WTC11 (cell line): ENCODE results near the gene CGN. TPM values are rescaled to one million over a fixed set of nuclear protein-coding genes. Genes with fewer than 3 reads are reported as not detected.
A peak's percentile ranks its signal among the peaks of the same experiment; 100 is the strongest.

ENCODE experiments used
- ATAC-seq: fragments of 200-7000 bp; cut with Tn5 transposase; 2 replicates; pipeline ENCODE4 v1.10.0; 2021; ENCODE audit warnings: mild to moderate bottlenecking, moderate library complexity
- CTCF ChIA-PET: fragments of 300-600 bp; sonication (Branson Sonifier 250); formaldehyde crosslinking; loops from one replicate; lab custom pipeline; 2021; ENCODE audit warnings: antibody characterized with exemption; lab: Charles Lee
- POLR2A ChIA-PET: fragments of 350-600 bp; sonication (Branson Sonifier 250); formaldehyde crosslinking; loops from one replicate; lab custom pipeline; 2021; ENCODE audit warnings: antibody characterized with exemption; lab: Charles Lee
- DNase-seq: peaks from one replicate; pipeline ENCODE4 v3.0.0; 2021; ENCODE audit warnings: low spot score
- H3K27ac Mint-ChIP-seq: 2 replicates; pipeline ENCODE4 v1.8.0; 2021; ENCODE audit warnings: mixed read lengths
- H3K27me3 Mint-ChIP-seq: 2 replicates; pipeline ENCODE4 v1.8.0; 2021; ENCODE audit warnings: low read depth, mild to moderate bottlenecking, moderate library complexity, mixed read lengths
- H3K36me3 Mint-ChIP-seq: 2 replicates; pipeline ENCODE4 v1.8.0; 2021; ENCODE audit warnings: mixed read lengths
- H3K4me1 Mint-ChIP-seq: 2 replicates; pipeline ENCODE4 v1.8.0; 2022; ENCODE audit warnings: mixed read lengths
- H3K4me3 Mint-ChIP-seq: 2 replicates; pipeline ENCODE4 v1.8.0; 2021; ENCODE audit warnings: mild to moderate bottlenecking, moderate library complexity, mixed read lengths
- H3K9me3 Mint-ChIP-seq: 2 replicates; pipeline ENCODE4 v1.8.0; 2021; ENCODE audit warnings: mixed read lengths
- FOXJ3 ChIP-seq: sonication (generic); formaldehyde crosslinking; IDR thresholded peaks from 2 replicates; pipeline ENCODE4 v1.9.0; 2021; ENCODE audit warnings: missing genetic modification reagents, mild to moderate bottlenecking, borderline replicate concordance
- GABPB1 ChIP-seq: sonication (generic); formaldehyde crosslinking; IDR thresholded peaks from 2 replicates; pipeline ENCODE4 v1.8.1; 2023; ENCODE audit warnings: mild to moderate bottlenecking, missing genetic modification reagents
- GRHL2 ChIP-seq: fragments of 250-450 bp; sonication (Bioruptor Pico); IDR thresholded peaks from 2 replicates; pipeline ENCODE4 v1.8.0; 2022; ENCODE audit warnings: mild to moderate bottlenecking, moderate library complexity; ENCODE audit not compliant: insufficient replicate concordance, severe bottlenecking
- IRF2 ChIP-seq: sonication (generic); formaldehyde crosslinking; IDR thresholded peaks from 2 replicates; pipeline ENCODE4 v1.8.0; 2022; ENCODE audit warnings: low read depth, missing genetic modification reagents, borderline replicate concordance
- PRRX2 ChIP-seq: fragments of 250-450 bp; sonication (Bioruptor Pico); IDR thresholded peaks from 2 replicates; pipeline ENCODE4 v1.8.0; 2021; ENCODE audit warnings: mild to moderate bottlenecking
- RELA ChIP-seq: sonication (generic); formaldehyde crosslinking; IDR thresholded peaks from 2 replicates; pipeline ENCODE4 v1.8.1; 2022; ENCODE audit warnings: missing genetic modification reagents, mild to moderate bottlenecking, borderline replicate concordance
- total RNA-seq: library from RNA; stranded (reverse); gene quantifications from 3 replicates; pipeline ENCODE4 v1.2.3, GENCODE V29; 2021
- TF ChIP-seq, protein P1 (sequence below): sonication (generic); formaldehyde crosslinking; IDR thresholded peaks from 2 replicates; pipeline ENCODE4 v1.8.1; 2023; ENCODE audit warnings: mild to moderate bottlenecking, missing genetic modification reagents, moderate library complexity
- TF ChIP-seq, protein P2 (sequence below): sonication (generic); formaldehyde crosslinking; conservative IDR thresholded peaks from 2 replicates; pipeline ENCODE4 v1.8.1; 2023; ENCODE audit warnings: mild to moderate bottlenecking, low read depth, missing genetic modification reagents, moderate library complexity
- TF ChIP-seq, protein P3 (sequence below): sonication (generic); formaldehyde crosslinking; IDR thresholded peaks from 2 replicates; pipeline ENCODE4 v1.8.1; 2022; ENCODE audit warnings: low read depth, mild to moderate bottlenecking, moderate library complexity, missing genetic modification reagents, borderline replicate concordance
- TF ChIP-seq, protein P4 (sequence below): sonication (generic); formaldehyde crosslinking; IDR thresholded peaks from 2 replicates; pipeline ENCODE4 v1.8.1; 2023; ENCODE audit warnings: mild to moderate bottlenecking, moderate library complexity, missing genetic modification reagents
- TF ChIP-seq, protein P5 (sequence below): fragments of 250-450 bp; sonication (Bioruptor Pico); IDR thresholded peaks from 2 replicates; pipeline ENCODE4 v2.1.2; 2022; ENCODE audit warnings: mild to moderate bottlenecking, moderate library complexity
- TF ChIP-seq, protein P6 (sequence below): sonication (generic); formaldehyde crosslinking; IDR thresholded peaks from 2 replicates; pipeline ENCODE4 v1.8.0; 2022; ENCODE audit warnings: mild to moderate bottlenecking, missing genetic modification reagents
- TF ChIP-seq, protein P7 (sequence below): sonication (generic); formaldehyde crosslinking; IDR thresholded peaks from 2 replicates; pipeline ENCODE4 v1.8.1; 2023; ENCODE audit warnings: mild to moderate bottlenecking, missing genetic modification reagents

Gene CGN
- total RNA-seq, 1 experiment from 2014 or later = 68.7 TPM

DNA sequence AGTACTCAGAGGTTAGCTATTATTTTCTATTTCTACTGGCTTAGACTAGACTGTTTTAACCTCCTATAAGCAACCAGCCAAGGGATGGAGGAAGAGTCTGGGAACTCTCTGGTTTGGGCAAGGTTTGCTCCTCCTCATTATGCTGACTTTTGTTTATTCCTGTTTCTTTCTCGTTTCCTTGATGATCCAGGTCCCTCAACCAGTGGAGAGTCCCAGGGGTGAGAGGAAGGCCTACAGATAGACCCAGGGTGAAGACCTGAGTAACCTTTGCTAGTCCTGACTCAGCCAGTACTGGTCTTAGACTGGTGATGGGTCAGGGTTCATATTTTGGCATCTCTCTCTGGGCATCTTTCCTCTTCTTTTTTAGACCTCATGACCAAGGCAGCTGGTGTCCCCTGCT, 34.4 kb downstream of the CGN start:
- peaks cover 3% of the 10 kb centered on the region; the same call in 1 of the 2 replicates for H3K27me3 Mint-ChIP-seq
- no peak overlapping the region for H3K4me3 Mint-ChIP-seq
- H3K9me3 Mint-ChIP-seq = no peaks in the 10 kb centered on the region
- peaks cover 25% of the 10 kb centered on the region for H3K4me1 Mint-ChIP-seq
- no peak for DNase-seq
- ChIA-PET CTCF (no interaction called here), POLR2A (interaction anchor here (0.7 kb wide), 2 partner anchors 33 to 60 kb away, joined by 3 read pairs; no protein-coding TSS in a partner anchor)
- no peak for ATAC-seq
- no peak for TF ChIP-seq GRHL2 (CRISPR knock-in tag)
- no peak for TF ChIP-seq IRF2 (CRISPR knock-in tag)
- TF ChIP-seq, protein P1, sequence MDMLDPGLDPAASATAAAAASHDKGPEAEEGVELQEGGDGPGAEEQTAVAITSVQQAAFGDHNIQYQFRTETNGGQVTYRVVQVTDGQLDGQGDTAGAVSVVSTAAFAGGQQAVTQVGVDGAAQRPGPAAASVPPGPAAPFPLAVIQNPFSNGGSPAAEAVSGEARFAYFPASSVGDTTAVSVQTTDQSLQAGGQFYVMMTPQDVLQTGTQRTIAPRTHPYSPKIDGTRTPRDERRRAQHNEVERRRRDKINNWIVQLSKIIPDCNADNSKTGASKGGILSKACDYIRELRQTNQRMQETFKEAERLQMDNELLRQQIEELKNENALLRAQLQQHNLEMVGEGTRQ (CRISPR knock-in tag) = no peak
- TF ChIP-seq, protein P2, sequence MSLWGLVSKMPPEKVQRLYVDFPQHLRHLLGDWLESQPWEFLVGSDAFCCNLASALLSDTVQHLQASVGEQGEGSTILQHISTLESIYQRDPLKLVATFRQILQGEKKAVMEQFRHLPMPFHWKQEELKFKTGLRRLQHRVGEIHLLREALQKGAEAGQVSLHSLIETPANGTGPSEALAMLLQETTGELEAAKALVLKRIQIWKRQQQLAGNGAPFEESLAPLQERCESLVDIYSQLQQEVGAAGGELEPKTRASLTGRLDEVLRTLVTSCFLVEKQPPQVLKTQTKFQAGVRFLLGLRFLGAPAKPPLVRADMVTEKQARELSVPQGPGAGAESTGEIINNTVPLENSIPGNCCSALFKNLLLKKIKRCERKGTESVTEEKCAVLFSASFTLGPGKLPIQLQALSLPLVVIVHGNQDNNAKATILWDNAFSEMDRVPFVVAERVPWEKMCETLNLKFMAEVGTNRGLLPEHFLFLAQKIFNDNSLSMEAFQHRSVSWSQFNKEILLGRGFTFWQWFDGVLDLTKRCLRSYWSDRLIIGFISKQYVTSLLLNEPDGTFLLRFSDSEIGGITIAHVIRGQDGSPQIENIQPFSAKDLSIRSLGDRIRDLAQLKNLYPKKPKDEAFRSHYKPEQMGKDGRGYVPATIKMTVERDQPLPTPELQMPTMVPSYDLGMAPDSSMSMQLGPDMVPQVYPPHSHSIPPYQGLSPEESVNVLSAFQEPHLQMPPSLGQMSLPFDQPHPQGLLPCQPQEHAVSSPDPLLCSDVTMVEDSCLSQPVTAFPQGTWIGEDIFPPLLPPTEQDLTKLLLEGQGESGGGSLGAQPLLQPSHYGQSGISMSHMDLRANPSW (CRISPR knock-in tag) = no peak
- TF ChIP-seq, protein P3, sequence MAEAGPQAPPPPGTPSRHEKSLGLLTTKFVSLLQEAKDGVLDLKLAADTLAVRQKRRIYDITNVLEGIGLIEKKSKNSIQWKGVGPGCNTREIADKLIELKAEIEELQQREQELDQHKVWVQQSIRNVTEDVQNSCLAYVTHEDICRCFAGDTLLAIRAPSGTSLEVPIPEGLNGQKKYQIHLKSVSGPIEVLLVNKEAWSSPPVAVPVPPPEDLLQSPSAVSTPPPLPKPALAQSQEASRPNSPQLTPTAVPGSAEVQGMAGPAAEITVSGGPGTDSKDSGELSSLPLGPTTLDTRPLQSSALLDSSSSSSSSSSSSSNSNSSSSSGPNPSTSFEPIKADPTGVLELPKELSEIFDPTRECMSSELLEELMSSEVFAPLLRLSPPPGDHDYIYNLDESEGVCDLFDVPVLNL (CRISPR knock-in tag) = no peak
- TF ChIP-seq RELA = no peak
- TF ChIP-seq, protein P4, sequence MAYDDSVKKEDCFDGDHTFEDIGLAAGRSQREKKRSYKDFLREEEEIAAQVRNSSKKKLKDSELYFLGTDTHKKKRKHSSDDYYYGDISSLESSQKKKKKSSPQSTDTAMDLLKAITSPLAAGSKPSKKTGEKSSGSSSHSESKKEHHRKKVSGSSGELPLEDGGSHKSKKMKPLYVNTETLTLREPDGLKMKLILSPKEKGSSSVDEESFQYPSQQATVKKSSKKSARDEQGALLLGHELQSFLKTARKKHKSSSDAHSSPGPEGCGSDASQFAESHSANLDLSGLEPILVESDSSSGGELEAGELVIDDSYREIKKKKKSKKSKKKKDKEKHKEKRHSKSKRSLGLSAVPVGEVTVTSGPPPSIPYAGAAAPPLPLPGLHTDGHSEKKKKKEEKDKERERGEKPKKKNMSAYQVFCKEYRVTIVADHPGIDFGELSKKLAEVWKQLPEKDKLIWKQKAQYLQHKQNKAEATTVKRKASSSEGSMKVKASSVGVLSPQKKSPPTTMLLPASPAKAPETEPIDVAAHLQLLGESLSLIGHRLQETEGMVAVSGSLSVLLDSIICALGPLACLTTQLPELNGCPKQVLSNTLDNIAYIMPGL (CRISPR knock-in tag) = no peak
- TF ChIP-seq, protein P5, sequence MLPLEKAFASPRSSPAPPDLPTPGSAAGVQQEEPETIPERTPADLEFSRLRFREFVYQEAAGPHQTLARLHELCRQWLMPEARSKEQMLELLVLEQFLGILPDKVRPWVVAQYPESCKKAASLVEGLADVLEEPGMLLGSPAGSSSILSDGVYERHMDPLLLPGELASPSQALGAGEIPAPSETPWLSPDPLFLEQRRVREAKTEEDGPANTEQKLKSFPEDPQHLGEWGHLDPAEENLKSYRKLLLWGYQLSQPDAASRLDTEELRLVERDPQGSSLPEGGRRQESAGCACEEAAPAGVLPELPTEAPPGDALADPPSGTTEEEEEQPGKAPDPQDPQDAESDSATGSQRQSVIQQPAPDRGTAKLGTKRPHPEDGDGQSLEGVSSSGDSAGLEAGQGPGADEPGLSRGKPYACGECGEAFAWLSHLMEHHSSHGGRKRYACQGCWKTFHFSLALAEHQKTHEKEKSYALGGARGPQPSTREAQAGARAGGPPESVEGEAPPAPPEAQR = no peak
- TF ChIP-seq, protein P6, sequence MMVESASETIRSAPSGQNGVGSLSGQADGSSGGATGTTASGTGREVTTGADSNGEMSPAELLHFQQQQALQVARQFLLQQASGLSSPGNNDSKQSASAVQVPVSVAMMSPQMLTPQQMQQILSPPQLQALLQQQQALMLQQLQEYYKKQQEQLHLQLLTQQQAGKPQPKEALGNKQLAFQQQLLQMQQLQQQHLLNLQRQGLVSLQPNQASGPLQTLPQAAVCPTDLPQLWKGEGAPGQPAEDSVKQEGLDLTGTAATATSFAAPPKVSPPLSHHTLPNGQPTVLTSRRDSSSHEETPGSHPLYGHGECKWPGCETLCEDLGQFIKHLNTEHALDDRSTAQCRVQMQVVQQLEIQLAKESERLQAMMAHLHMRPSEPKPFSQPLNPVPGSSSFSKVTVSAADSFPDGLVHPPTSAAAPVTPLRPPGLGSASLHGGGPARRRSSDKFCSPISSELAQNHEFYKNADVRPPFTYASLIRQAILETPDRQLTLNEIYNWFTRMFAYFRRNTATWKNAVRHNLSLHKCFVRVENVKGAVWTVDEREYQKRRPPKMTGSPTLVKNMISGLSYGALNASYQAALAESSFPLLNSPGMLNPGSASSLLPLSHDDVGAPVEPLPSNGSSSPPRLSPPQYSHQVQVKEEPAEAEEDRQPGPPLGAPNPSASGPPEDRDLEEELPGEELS (CRISPR knock-in tag) = no peak
- TF ChIP-seq GABPB1 (CRISPR knock-in tag) = no peak
- TF ChIP-seq FOXJ3 = no peak
- TF ChIP-seq, protein P7, sequence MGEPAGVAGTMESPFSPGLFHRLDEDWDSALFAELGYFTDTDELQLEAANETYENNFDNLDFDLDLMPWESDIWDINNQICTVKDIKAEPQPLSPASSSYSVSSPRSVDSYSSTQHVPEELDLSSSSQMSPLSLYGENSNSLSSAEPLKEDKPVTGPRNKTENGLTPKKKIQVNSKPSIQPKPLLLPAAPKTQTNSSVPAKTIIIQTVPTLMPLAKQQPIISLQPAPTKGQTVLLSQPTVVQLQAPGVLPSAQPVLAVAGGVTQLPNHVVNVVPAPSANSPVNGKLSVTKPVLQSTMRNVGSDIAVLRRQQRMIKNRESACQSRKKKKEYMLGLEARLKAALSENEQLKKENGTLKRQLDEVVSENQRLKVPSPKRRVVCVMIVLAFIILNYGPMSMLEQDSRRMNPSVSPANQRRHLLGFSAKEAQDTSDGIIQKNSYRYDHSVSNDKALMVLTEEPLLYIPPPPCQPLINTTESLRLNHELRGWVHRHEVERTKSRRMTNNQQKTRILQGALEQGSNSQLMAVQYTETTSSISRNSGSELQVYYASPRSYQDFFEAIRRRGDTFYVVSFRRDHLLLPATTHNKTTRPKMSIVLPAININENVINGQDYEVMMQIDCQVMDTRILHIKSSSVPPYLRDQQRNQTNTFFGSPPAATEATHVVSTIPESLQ (CRISPR knock-in tag) = no peak
- TF ChIP-seq PRRX2 (CRISPR knock-in tag) = no peak
- no peaks in the 10 kb centered on the region for H3K36me3 Mint-ChIP-seq
- H3K27ac Mint-ChIP-seq = peak overlapping the region; percentile 57
